ENCODE results near the gene CPT2.

The CPT2 gene

GRCh38 chr1:53258216-53258615 lies 61.6 kb downstream of the CPT2 start:
- Histone ChIP-seq H3K36me3 (ENCODE audit: control insufficient read depth in 4 of 4, insufficient read depth in 4 of 4, low read length in 3 of 4) (peaks cover 22 to 96% (median 61%) of the 10 kb centered on the region in 4 experiments), H3K9me3 (ENCODE audit: control extremely low read depth in 1 of 5, control insufficient read depth in 4 of 5, insufficient read depth in 2 of 5, low read depth in 1 of 5, low read length in 4 of 5) (no peaks in the 10 kb centered on the region), H3K4me1 (ENCODE audit: control extremely low read depth in 1 of 4, control insufficient read depth in 4 of 4, insufficient read depth in 4 of 4, low read length in 3 of 4) (no peaks in the 10 kb centered on the region), H3K27me3 (replicated peaks in 2 of 5; ENCODE audit: control insufficient read depth in 4 of 5, insufficient read depth in 5 of 5, low read length in 4 of 5) (no peaks in the 10 kb centered on the region), H3K4me3 (ENCODE audit: control insufficient read depth in 1 of 7, extremely low read depth in 1 of 7, insufficient read depth in 4 of 7, low read depth in 2 of 7, low read length in 6 of 7) (no peak overlapping the region), H3K27ac (ENCODE audit: insufficient read depth in 1 of 2, low read depth in 1 of 2, low read length in 2 of 2, poor library complexity in 1 of 2, severe bottlenecking in 2 of 2) (no peak overlapping the region)
- ChIA-PET POLR2A (no interaction called here), CTCF (interaction anchor here (0.9 kb wide), 1 partner anchor 20 kb away, joined by 3 read pairs; no protein-coding TSS in a partner anchor)
- no peak for DNase-seq
- 100% methylated on average over 1 of the region's 1 CpG for WGBS (ENCODE audit: insufficient coverage)

GRCh38 chr1:53259932-53260331 lies 63.3 kb downstream of the CPT2 start:
- WGBS (ENCODE audit: insufficient coverage) = 100% methylated on average over 1 of the region's 2 CpGs
- H3K27ac ChIP-seq (ENCODE audit: insufficient read depth in 1 of 2, low read depth in 1 of 2, low read length in 2 of 2, poor library complexity in 1 of 2, severe bottlenecking in 2 of 2) = no peak overlapping the region
- ChIA-PET POLR2A (no interaction called here), CTCF (interaction anchor here (1.4 kb wide), 1 partner anchor 8 kb away, joined by 3 read pairs; no protein-coding TSS in a partner anchor)
- no peaks in the 10 kb centered on the region for H3K27me3 ChIP-seq (replicated peaks in 2 of 5; ENCODE audit: control insufficient read depth in 4 of 5, insufficient read depth in 5 of 5, low read length in 4 of 5)
- H3K36me3 ChIP-seq (ENCODE audit: control insufficient read depth in 4 of 4, insufficient read depth in 4 of 4, low read length in 3 of 4) = peaks cover 24 to 99% (median 66%) of the 10 kb centered on the region in 4 experiments
- DNase-seq = no peak
- no peak overlapping the region for H3K4me3 ChIP-seq (ENCODE audit: control insufficient read depth in 1 of 7, extremely low read depth in 1 of 7, insufficient read depth in 4 of 7, low read depth in 2 of 7, low read length in 6 of 7)
- H3K4me1 ChIP-seq (ENCODE audit: control extremely low read depth in 1 of 4, control insufficient read depth in 4 of 4, insufficient read depth in 4 of 4, low read length in 3 of 4) = no peaks in the 10 kb centered on the region
- no peaks in the 10 kb centered on the region for H3K9me3 ChIP-seq (ENCODE audit: control extremely low read depth in 1 of 5, control insufficient read depth in 4 of 5, insufficient read depth in 2 of 5, low read depth in 1 of 5, low read length in 4 of 5)

GRCh38 chr1:53260631-53261247 lies 64.1 kb downstream of the CPT2 start:
- no peak for DNase-seq
- H3K27me3 ChIP-seq (replicated peaks in 2 of 5; ENCODE audit: control insufficient read depth in 4 of 5, insufficient read depth in 5 of 5, low read length in 4 of 5) = no peaks in the 10 kb centered on the region
- no peak overlapping the region for H3K27ac ChIP-seq (ENCODE audit: insufficient read depth in 1 of 2, low read depth in 1 of 2, low read length in 2 of 2, poor library complexity in 1 of 2, severe bottlenecking in 2 of 2)
- CTCF ChIA-PET = interaction anchor here (1.6 kb wide), 1 partner anchor 17 kb away, joined by 5 read pairs; no protein-coding TSS in a partner anchor
- WGBS (ENCODE audit: insufficient coverage) = 94% methylated on average over 3 of the region's 4 CpGs
- H3K4me3 ChIP-seq (ENCODE audit: control insufficient read depth in 1 of 7, extremely low read depth in 1 of 7, insufficient read depth in 4 of 7, low read depth in 2 of 7, low read length in 6 of 7) = no peak overlapping the region
- POLR2A ChIA-PET = no interaction called here
- no peaks in the 10 kb centered on the region for H3K4me1 ChIP-seq (ENCODE audit: control extremely low read depth in 1 of 4, control insufficient read depth in 4 of 4, insufficient read depth in 4 of 4, low read length in 3 of 4)
- peaks cover 27 to 99% (median 71%) of the 10 kb centered on the region in 4 experiments for H3K36me3 ChIP-seq (ENCODE audit: control insufficient read depth in 4 of 4, insufficient read depth in 4 of 4, low read length in 3 of 4)
- H3K9me3 ChIP-seq (ENCODE audit: control extremely low read depth in 1 of 5, control insufficient read depth in 4 of 5, insufficient read depth in 2 of 5, low read depth in 1 of 5, low read length in 4 of 5) = no peaks in the 10 kb centered on the region

- H3K27me3 ChIP-seq (replicated peaks in 2 of 5; ENCODE audit: control insufficient read depth in 4 of 5, insufficient read depth in 5 of 5, low read length in 4 of 5) = no peaks in the 10 kb centered on the region
- no peaks in the 10 kb centered on the region for H3K4me1 ChIP-seq (ENCODE audit: control extremely low read depth in 1 of 4, control insufficient read depth in 4 of 4, insufficient read depth in 4 of 4, low read length in 3 of 4)
- peaks cover 24 to 99% (median 75%) of the 10 kb centered on the region in 4 experiments for H3K36me3 ChIP-seq (ENCODE audit: control insufficient read depth in 4 of 4, insufficient read depth in 4 of 4, low read length in 3 of 4)
- no peak overlapping the region for H3K4me3 ChIP-seq (ENCODE audit: control insufficient read depth in 1 of 7, extremely low read depth in 1 of 7, insufficient read depth in 4 of 7, low read depth in 2 of 7, low read length in 6 of 7)
- no peak for DNase-seq
- no peak overlapping the region for H3K27ac ChIP-seq (ENCODE audit: insufficient read depth in 1 of 2, low read depth in 1 of 2, low read length in 2 of 2, poor library complexity in 1 of 2, severe bottlenecking in 2 of 2)
- POLR2A ChIA-PET = interaction anchor here (0.9 kb wide), 1 partner anchor 35 kb away, joined by 3 read pairs; no protein-coding TSS in a partner anchor
- no peaks in the 10 kb centered on the region for H3K9me3 ChIP-seq (ENCODE audit: control extremely low read depth in 1 of 5, control insufficient read depth in 4 of 5, insufficient read depth in 2 of 5, low read depth in 1 of 5, low read length in 4 of 5)
- CTCF ChIA-PET = interaction anchor here (1.2 to 1.6 kb wide), 5 partner anchors 9 to 131 kb away, joined by 3 to 5 read pairs (median 3); no protein-coding TSS in a partner anchor
- WGBS (ENCODE audit: insufficient coverage) = 86% methylated on average over 1 of the region's 3 CpGs
Observed at GRCh38 chr1:53262000-53262399, 65.4 kb downstream of the CPT2 start.
